Measurements from ENCODE around the gene MAP4K1.
"Not testable (repeated sequence)": the region's sequence is repeated elsewhere in the genome, so short reads cannot be mapped to it uniquely, and the experiment has no call there.

MAP4K1 gene

GRCh38 chr19:38554676-38555141 lies 63.0 kb downstream of the MAP4K1 start:
- Histone ChIP-seq H3K4me1 (ENCODE audit: control insufficient read depth, insufficient read depth, low read length) (no peaks in the 10 kb centered on the region), H3K27ac (ENCODE audit: low read depth, low read length) (no peak overlapping the region), H3K4me3 (ENCODE audit: low read depth, low read length) (no peak overlapping the region), H3K27me3 (ENCODE audit: control insufficient read depth, insufficient read depth, low read length) (no peaks in the 10 kb centered on the region), H3K9me3 (ENCODE audit: control insufficient read depth, insufficient read depth, low read depth, low read length) (no peaks in the 10 kb centered on the region), H3K9ac (ENCODE audit: low read length) (no peak overlapping the region), H3K36me3 (ENCODE audit: control insufficient read depth, insufficient read depth, low read length) (no peaks in the 10 kb centered on the region)

- H3K27ac ChIP-seq (ENCODE audit: low read depth, low read length); H3K4me1 ChIP-seq (ENCODE audit: control insufficient read depth, insufficient read depth, low read length); H3K9ac ChIP-seq (ENCODE audit: low read length); H3K36me3 ChIP-seq (ENCODE audit: control insufficient read depth, insufficient read depth, low read length); H3K4me3 ChIP-seq (ENCODE audit: low read depth, low read length); H3K27me3 ChIP-seq (ENCODE audit: control insufficient read depth, insufficient read depth, low read length); H3K9me3 ChIP-seq (ENCODE audit: control insufficient read depth, insufficient read depth, low read depth, low read length): not testable (repeated sequence)
These were observed 64.5 kb downstream of the MAP4K1 start for GRCh38 chr19:38553239-38553638.

GRCh38 chr19:38551450-38551813 lies 66.3 kb downstream of the MAP4K1 start:
- Histone ChIP-seq H3K36me3 (ENCODE audit: control insufficient read depth, insufficient read depth, low read length) (no peaks in the 10 kb centered on the region), H3K27me3 (ENCODE audit: control insufficient read depth, insufficient read depth, low read length) (no peaks in the 10 kb centered on the region), H3K4me1 (ENCODE audit: control insufficient read depth, insufficient read depth, low read length) (no peaks in the 10 kb centered on the region), H3K9me3 (ENCODE audit: control insufficient read depth, insufficient read depth, low read depth, low read length) (no peaks in the 10 kb centered on the region), H3K4me3 (ENCODE audit: low read depth, low read length) (no peak overlapping the region), H3K9ac (ENCODE audit: low read length) (no peak overlapping the region), H3K27ac (ENCODE audit: low read depth, low read length) (no peak overlapping the region)

- Histone ChIP-seq H3K9ac (ENCODE audit: low read length) (no peak overlapping the region), H3K27ac (ENCODE audit: low read depth, low read length) (no peak overlapping the region), H3K9me3 (ENCODE audit: control insufficient read depth, insufficient read depth, low read depth, low read length) (no peaks in the 10 kb centered on the region), H3K36me3 (ENCODE audit: control insufficient read depth, insufficient read depth, low read length) (no peaks in the 10 kb centered on the region), H3K27me3 (ENCODE audit: control insufficient read depth, insufficient read depth, low read length) (no peaks in the 10 kb centered on the region), H3K4me1 (ENCODE audit: control insufficient read depth, insufficient read depth, low read length) (no peaks in the 10 kb centered on the region), H3K4me3 (ENCODE audit: low read depth, low read length) (no peak overlapping the region)
These were observed 67.4 kb downstream of the MAP4K1 start for GRCh38 chr19:38550376-38550775.

GRCh38 chr19:38549942-38550341 lies 67.8 kb downstream of the MAP4K1 start:
- no peak overlapping the region for H3K4me3 ChIP-seq (ENCODE audit: low read depth, low read length)
- no peaks in the 10 kb centered on the region for H3K36me3 ChIP-seq (ENCODE audit: control insufficient read depth, insufficient read depth, low read length)
- H3K27ac ChIP-seq (ENCODE audit: low read depth, low read length) = no peak overlapping the region
- no peaks in the 10 kb centered on the region for H3K9me3 ChIP-seq (ENCODE audit: control insufficient read depth, insufficient read depth, low read depth, low read length)
- peaks cover 3% of the 10 kb centered on the region; the same call in 1 of the 2 replicates for H3K4me1 ChIP-seq (ENCODE audit: control insufficient read depth, insufficient read depth, low read length)
- H3K27me3 ChIP-seq (ENCODE audit: control insufficient read depth, insufficient read depth, low read length) = no peaks in the 10 kb centered on the region
- no peak overlapping the region for H3K9ac ChIP-seq (ENCODE audit: low read length)

GRCh38 chr19:38549061-38549460 lies 68.7 kb downstream of the MAP4K1 start:
- Histone ChIP-seq H3K9me3 (ENCODE audit: control insufficient read depth, insufficient read depth, low read depth, low read length) (no peaks in the 10 kb centered on the region), H3K9ac (ENCODE audit: low read length) (no peak overlapping the region), H3K27ac (ENCODE audit: low read depth, low read length) (no peak overlapping the region), H3K36me3 (ENCODE audit: control insufficient read depth, insufficient read depth, low read length) (no peaks in the 10 kb centered on the region), H3K27me3 (ENCODE audit: control insufficient read depth, insufficient read depth, low read length) (no peaks in the 10 kb centered on the region), H3K4me3 (ENCODE audit: low read depth, low read length) (no peak overlapping the region), H3K4me1 (ENCODE audit: control insufficient read depth, insufficient read depth, low read length) (peaks cover 11% of the 10 kb centered on the region)

- Histone ChIP-seq H3K4me3 (ENCODE audit: low read depth, low read length) (no peak overlapping the region), H3K36me3 (ENCODE audit: control insufficient read depth, insufficient read depth, low read length) (no peaks in the 10 kb centered on the region), H3K27ac (ENCODE audit: low read depth, low read length) (no peak overlapping the region), H3K9ac (ENCODE audit: low read length) (no peak overlapping the region), H3K9me3 (ENCODE audit: control insufficient read depth, insufficient read depth, low read depth, low read length) (no peaks in the 10 kb centered on the region), H3K4me1 (ENCODE audit: control insufficient read depth, insufficient read depth, low read length) (peaks cover 11% of the 10 kb centered on the region), H3K27me3 (ENCODE audit: control insufficient read depth, insufficient read depth, low read length) (no peaks in the 10 kb centered on the region)
These were observed 70.3 kb downstream of the MAP4K1 start for GRCh38 chr19:38547421-38547820.

- no peaks in the 10 kb centered on the region for H3K27me3 ChIP-seq (ENCODE audit: control insufficient read depth, insufficient read depth, low read length)
- H3K9ac ChIP-seq (ENCODE audit: low read length) = no peak overlapping the region
- no peak overlapping the region for H3K4me3 ChIP-seq (ENCODE audit: low read depth, low read length)
- peaks cover 11% of the 10 kb centered on the region for H3K4me1 ChIP-seq (ENCODE audit: control insufficient read depth, insufficient read depth, low read length)
- no peaks in the 10 kb centered on the region for H3K36me3 ChIP-seq (ENCODE audit: control insufficient read depth, insufficient read depth, low read length)
- H3K27ac ChIP-seq (ENCODE audit: low read depth, low read length) = no peak overlapping the region
- no peaks in the 10 kb centered on the region for H3K9me3 ChIP-seq (ENCODE audit: control insufficient read depth, insufficient read depth, low read depth, low read length)
These were observed 72.2 kb downstream of the MAP4K1 start for GRCh38 chr19:38545596-38545995.

GRCh38 chr19:38544569-38545315 lies 73.0 kb downstream of the MAP4K1 start:
- Histone ChIP-seq H3K4me1 (ENCODE audit: control insufficient read depth, insufficient read depth, low read length) (peaks cover 11% of the 10 kb centered on the region), H3K27me3 (ENCODE audit: control insufficient read depth, insufficient read depth, low read length) (no peaks in the 10 kb centered on the region), H3K36me3 (ENCODE audit: control insufficient read depth, insufficient read depth, low read length) (no peaks in the 10 kb centered on the region), H3K9me3 (ENCODE audit: control insufficient read depth, insufficient read depth, low read depth, low read length) (no peaks in the 10 kb centered on the region), H3K9ac (ENCODE audit: low read length) (no peak overlapping the region), H3K4me3 (ENCODE audit: low read depth, low read length) (no peak overlapping the region), H3K27ac (ENCODE audit: low read depth, low read length) (no peak overlapping the region)

GRCh38 chr19:38543807-38544568 lies 73.8 kb downstream of the MAP4K1 start:
- Histone ChIP-seq H3K4me3 (ENCODE audit: low read depth, low read length) (no peak overlapping the region; the same call in 1 of the 2 replicates), H3K9me3 (ENCODE audit: control insufficient read depth, insufficient read depth, low read depth, low read length) (no peaks in the 10 kb centered on the region), H3K9ac (ENCODE audit: low read length) (no peak overlapping the region), H3K4me1 (ENCODE audit: control insufficient read depth, insufficient read depth, low read length) (peaks cover 11% of the 10 kb centered on the region), H3K27ac (ENCODE audit: low read depth, low read length) (no peak overlapping the region), H3K27me3 (ENCODE audit: control insufficient read depth, insufficient read depth, low read length) (no peaks in the 10 kb centered on the region), H3K36me3 (ENCODE audit: control insufficient read depth, insufficient read depth, low read length) (no peaks in the 10 kb centered on the region)

- Histone ChIP-seq H3K27me3 (ENCODE audit: control insufficient read depth, insufficient read depth, low read length) (no peaks in the 10 kb centered on the region), H3K27ac (ENCODE audit: low read depth, low read length) (no peak overlapping the region), H3K9ac (ENCODE audit: low read length) (no peak overlapping the region), H3K4me3 (ENCODE audit: low read depth, low read length) (no peak overlapping the region; the same call in 1 of the 2 replicates), H3K9me3 (ENCODE audit: control insufficient read depth, insufficient read depth, low read depth, low read length) (no peaks in the 10 kb centered on the region), H3K4me1 (ENCODE audit: control insufficient read depth, insufficient read depth, low read length) (peaks cover 11% of the 10 kb centered on the region), H3K36me3 (ENCODE audit: control insufficient read depth, insufficient read depth, low read length) (no peaks in the 10 kb centered on the region)
These were observed 74.4 kb downstream of the MAP4K1 start for GRCh38 chr19:38543286-38543806.

Measured in HUES6 (cell line).